HL-60 (cell line): ENCODE measurements around the gene ZNF652.

Source experiments
- GABPA ChIP-seq: IDR thresholded peaks from 2 replicates; pipeline ENCODE4 v1.6.1; 2012; ENCODE audit warnings: low read depth
- POLR2AphosphoS5 ChIP-seq: IDR thresholded peaks from 2 replicates; pipeline ENCODE4 v1.6.1; 2012; ENCODE audit warnings: low read depth
- TF ChIP-seq, protein P1 (sequence below): IDR thresholded peaks from one replicate; pipeline ENCODE4 v1.5.1; 2011; ENCODE audit warnings: low read length, control low read depth, inconsistent platforms; ENCODE audit not compliant: insufficient read depth

DNA sequence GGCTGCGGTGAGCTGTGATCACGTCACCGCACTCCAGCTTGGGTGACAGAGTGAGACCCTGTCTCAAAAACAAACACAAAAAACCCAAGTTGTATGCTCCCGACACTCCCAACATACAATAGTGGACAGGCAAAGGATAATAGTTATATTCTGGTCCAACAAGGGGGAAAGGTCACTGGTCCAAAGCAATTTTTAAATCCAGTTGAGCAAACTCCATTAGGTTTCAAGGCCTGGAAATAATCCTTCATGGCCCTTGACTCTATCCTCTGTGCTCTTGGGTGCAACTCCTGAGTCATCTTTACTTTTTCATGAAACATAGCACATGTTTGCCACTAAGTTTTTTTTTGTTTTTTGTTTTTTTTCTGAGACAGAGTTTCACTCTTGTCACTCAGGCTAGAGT lies 81.1 kb downstream of the ZNF652 start:
- TF ChIP-seq POLR2AphosphoS5 (no peak), GABPA (no peak)
- TF ChIP-seq, protein P1, sequence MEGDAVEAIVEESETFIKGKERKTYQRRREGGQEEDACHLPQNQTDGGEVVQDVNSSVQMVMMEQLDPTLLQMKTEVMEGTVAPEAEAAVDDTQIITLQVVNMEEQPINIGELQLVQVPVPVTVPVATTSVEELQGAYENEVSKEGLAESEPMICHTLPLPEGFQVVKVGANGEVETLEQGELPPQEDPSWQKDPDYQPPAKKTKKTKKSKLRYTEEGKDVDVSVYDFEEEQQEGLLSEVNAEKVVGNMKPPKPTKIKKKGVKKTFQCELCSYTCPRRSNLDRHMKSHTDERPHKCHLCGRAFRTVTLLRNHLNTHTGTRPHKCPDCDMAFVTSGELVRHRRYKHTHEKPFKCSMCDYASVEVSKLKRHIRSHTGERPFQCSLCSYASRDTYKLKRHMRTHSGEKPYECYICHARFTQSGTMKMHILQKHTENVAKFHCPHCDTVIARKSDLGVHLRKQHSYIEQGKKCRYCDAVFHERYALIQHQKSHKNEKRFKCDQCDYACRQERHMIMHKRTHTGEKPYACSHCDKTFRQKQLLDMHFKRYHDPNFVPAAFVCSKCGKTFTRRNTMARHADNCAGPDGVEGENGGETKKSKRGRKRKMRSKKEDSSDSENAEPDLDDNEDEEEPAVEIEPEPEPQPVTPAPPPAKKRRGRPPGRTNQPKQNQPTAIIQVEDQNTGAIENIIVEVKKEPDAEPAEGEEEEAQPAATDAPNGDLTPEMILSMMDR, result no peak
